GM19468 (cell line): ENCODE results near the gene PSMA8.
"Not testable (repeated sequence)": the region's sequence is repeated elsewhere in the genome, so short reads cannot be mapped to it uniquely, and the experiment has no call there.

Experiments used
- ATAC-seq: cut with Tn5 transposase; IDR thresholded peaks from one replicate; pipeline ENCODE4 v1.9.1; 2021; ENCODE audit warnings: mild to moderate bottlenecking, moderate library complexity, moderate number of reproducible peaks; ENCODE audit not compliant: unreplicated experiment; ENCODE audit errors: extremely low read depth

Gene PSMA8

DNA sequence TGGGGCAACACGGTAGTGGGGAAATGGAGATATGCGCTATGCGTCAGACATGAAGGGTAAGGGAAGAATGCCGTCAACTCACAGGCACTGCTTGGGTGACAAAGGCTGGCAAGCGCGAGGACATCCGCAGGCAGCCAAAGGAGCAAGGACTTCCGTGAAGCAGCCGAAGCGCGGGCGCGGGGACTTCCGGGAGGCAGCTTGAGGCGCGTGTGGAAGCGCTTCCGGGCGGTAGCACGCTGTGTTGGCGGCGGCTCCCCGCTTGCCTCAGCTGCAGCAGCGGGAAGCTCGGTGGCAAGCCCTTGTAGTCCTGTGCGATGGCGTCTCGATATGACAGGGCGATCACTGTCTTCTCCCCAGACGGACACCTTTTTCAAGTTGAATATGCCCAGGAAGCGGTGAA lies at the start of gene PSMA8:
Gene PSMA8 (plus strand): TSS at position 218 of the 400 bp plus-strand sequence. CDS start 97 bp downstream, at position 315.
- ATAC-seq = no peak

DNA sequence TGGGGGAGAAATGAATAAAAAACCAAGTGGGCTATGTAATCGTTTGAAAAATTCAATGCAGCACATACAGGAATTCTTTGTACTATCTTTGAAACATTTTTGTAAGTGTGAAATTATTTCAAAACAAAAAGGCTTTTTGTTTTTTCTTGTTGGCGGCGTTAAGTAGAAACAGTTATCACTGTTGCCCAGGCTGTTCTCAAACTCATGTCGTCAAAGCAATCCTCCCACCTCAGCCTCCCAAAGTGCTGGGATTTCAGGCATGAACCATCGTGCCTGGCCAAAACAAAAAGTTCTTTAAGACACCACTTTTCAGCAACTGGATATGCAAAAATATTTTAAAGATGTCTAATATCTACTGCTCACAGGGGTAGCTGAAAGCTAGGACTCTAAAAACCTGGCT lies 48.6 kb upstream of the PSMA8 start:
- ATAC-seq = no peak

DNA sequence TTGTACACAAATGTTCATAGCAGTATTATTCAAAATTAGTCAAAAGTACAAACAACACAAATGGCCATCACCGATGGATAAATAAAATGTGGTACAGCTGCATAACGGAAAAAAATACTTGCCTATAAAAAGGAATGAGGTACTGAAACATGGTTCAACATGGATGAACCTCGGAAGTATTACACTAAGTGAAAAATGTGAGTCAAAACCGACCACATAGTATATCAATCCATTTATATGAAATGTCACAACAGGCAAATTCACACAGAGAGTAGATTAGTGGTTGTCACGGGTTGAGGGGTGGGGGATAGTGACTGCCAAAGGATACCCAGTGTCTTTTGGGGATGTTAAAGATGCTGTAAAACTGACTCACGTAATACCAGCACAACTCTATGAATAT lies 46.7 kb upstream of the PSMA8 start:
- no peak for ATAC-seq

DNA sequence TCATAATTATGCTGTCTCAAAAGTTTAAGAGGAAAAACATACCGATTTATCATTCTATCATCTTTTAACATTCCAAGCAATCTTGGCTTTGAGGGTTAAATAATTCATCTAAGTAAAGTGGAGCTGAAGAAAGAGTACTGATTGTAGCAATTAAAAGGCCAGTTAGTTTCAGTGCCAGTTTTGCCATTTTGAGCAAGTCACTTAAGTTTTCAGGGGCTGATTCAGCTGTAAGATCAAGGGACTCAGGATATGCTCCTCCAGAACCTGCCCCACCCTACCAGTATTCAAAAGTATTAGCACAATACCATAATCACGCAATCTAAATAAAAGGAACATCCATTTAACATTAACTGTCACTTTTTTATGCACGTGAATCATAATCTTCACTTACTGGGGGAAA lies 45.2 kb upstream of the PSMA8 start:
- no peak for ATAC-seq

DNA sequence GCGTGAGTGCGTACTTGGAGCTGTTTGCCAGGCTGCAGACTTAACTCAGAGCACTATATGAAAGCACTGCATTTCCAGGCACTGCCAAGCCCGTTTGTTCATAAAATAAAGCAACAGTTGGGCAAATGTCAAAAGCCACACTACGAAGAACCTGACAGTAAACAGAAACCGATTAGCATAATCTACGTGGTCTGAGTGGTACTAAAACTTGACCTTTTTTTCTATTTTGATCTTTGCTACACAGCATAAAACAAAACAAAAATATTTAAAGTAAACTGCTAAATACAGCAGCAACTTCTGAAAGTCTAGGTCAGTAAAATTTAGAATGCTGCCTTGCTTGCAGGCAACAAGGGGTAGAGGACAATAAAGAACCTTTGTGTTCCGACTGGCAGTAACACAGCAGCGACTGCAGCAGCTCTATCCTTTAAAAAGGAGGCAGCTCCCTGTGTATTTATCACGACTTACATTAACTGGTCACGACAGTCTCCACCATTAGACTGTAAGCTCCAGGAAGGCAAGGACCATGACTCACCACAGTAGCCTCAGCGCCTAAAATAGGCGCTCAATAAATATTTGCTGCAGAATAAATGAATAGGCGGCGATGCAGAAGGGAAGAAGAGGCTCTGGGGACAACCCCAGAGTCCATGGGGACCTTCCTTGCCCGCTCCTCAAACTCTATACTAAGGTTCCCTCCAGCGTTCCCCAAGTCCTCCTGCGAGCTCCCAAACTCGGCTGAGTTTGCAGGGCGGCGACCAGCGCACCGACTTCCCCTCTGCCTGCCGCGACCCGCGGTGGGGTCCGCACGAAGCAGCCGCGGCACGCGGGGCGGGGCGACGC lies 44.2 kb upstream of the PSMA8 start:
- no peak for ATAC-seq

DNA sequence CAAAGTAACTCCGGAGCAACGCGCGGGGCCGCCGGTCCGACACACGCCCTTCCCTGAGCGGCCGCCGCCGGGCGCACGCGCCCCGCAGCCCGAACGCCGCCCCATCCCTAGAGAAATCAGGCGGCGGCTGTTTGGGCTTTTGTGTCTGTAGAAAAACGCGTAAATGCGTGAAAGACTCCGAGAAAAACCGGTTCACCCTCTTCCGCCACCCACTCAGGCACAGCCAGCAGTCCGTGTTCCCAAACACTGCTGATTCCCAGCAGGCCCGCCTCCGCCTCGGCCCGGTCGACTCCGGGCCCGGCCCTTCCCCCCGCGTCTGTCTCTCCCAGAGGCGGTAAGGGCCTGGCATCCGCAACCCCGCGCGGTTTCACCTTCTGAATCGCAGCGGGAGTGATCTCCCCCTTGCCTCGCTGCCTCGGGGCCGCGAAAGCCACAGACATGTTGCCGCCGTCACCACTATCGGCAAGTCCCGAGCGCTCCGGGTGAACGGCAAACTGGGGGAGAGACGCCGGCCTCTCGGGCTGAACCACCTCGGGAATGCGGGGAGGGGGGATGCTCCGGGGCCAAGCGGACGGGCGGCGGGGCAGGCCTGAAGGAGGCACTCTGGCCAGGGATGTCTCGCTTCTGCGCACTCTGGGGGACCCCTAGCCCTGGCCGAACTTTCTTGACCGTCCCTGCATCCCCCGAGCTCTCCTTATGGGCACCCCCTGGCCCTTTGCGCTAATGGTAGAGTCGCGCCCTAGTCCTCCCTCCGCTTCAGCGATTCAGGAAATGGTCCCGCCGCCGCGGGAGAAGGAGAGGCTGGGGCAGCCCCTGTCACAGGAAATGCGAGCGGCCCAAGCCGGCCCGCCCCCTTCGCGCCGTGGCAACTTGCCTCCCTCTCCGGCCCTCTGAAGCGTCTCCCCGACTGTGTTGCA lies 43.3 kb upstream of the PSMA8 start, which contains the start of gene SS18:
Gene SS18 (minus strand): TSS at position 484 of the 917 bp plus-strand sequence. CDS start 44 bp downstream, at position 440.
- ATAC-seq = peak; percentile 60

DNA sequence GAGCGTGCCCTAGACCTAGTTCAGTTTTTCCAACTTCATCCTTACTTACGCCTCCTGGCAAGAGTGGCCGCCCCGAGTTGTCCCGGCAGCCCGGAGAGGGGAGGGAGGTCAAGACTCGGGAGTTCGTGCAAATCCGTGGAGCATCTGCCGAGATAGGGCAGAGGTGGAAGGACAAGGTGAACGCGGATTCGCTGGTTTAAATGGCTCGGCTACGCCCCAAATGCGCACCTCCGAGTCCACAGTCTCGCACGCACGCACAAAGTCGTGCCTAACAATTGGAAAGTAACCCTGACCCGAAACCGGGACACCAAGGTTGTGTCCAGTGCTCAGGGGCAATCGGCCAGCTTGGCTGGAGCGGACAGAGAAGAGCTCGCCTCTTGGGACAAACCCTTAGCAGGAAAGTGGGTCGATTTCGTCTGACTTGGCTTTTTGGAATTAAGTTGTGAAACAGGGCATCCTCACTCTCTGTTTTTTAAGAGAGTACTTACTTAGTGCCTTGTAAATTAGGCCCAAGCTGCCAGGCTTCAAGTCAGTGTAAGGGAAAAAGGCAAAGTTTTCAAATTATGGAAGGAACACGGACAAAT lies 42.5 kb upstream of the PSMA8 start:
- peak; percentile 37 for ATAC-seq

DNA sequence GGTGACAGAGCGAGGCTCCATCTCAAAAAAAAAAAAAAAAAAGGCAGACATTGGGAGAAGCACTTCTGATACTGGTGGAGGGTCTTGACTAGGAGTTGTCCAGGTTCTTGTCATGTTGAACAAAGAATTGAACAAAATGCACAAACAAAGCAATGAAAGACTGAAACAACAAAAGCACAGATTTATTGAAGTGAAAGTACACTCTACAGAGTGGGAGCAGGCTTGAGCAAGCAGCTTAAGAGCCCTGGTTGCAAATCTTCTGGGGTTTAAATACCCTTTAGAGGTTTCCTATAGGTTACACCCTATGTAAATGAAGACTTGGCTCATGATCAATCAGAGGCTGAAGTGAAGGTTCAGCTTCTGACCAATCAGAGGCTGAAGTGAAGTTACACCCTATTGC lies 36.8 kb upstream of the PSMA8 start:
- ATAC-seq = no peak

DNA sequence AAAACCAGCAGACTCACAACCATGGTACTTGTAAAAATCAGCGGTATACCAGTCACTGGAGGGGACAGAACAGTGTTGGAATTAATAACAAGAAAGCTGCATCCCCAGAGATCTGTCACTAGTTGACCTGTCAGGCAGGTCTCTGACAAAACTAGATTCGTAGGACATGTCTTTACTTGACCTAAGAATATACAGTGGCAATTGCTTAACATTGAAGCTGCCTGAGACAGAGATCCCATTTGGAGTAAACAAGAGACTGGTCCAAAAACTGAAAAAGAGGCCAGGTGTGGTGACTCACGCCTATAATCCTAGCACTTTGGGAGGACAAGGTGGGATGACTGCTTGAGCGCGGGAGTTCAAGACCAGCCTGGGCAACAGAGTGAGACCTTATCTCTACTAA lies 36.1 kb upstream of the PSMA8 start:
- ATAC-seq = no peak

DNA sequence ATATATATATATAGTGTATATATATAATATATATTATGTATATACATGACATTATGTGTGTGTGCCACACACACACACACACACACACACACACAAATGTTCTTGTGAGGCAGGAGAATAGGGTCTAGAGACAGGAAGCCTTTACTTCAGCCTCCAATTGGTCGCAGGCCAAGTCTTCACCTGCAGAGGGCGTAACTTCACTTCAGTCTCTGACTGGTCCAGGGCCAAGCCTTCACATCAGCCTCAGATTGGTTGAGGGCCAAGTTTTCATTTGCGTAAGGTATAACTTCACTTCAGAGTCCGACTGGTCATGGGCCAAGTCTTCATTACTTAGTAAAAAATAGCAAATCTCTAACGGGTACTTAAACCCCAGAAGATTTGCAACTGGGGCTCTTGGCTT lies 30.1 kb upstream of the PSMA8 start:
- ATAC-seq = no peak

DNA sequence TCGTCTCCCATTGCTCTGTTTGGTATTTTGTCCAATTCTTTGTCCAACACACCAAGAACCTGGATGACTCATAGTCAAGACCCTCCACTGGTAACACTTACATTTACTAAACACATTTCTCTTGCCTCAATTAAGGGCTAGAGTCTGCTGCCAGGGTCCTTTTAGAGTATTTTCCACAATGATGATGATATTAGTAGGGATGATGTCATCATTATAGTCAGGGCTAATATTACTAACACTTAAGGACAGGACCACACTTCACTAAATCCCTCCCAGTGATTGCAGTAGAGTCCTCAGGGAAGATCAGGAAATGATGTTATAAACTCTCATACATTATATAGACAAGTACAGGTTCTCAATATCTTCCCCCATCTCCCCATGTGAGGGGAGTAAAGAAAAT lies 29.6 kb upstream of the PSMA8 start:
- ATAC-seq = no peak

DNA sequence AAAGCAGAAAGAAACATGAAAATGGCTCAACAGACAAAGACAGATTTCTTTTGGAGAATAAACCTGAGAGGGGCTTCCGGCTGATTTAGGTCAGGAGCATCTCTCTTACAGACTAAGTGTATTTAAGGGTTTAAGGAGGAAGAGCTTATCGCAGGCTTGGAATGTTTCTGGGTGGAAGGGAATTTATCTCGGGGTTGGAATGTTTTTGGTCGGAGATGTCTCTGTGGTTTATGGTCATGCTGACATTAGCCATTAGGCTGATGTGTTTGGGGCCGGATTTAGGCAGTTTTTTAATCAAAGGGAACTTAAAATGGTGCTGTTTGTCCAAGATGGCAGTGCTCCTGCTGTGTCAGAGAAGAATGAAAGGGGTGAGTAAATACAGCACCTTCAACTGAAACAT lies 14.4 kb upstream of the PSMA8 start:
- no peak for ATAC-seq

DNA sequence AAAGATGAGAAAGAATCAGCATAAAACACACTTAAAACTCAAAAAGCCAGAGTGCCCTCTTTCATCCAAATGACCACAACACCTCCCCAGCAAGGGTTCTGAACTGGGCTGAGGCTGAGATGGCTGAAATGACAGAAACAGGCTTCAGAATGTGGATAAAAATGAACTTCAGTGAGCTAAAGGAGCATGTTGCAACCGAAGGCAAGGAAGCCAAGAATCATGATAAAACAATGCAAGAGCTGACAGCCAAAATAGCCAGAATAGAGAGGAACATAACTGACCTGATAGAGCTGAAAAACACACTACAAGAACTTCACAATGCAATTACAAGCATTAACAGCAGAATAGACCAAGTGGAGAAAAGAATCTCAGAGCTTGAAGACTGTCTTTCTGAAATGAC lies 12.2 kb upstream of the PSMA8 start:
- ATAC-seq = no peak

DNA sequence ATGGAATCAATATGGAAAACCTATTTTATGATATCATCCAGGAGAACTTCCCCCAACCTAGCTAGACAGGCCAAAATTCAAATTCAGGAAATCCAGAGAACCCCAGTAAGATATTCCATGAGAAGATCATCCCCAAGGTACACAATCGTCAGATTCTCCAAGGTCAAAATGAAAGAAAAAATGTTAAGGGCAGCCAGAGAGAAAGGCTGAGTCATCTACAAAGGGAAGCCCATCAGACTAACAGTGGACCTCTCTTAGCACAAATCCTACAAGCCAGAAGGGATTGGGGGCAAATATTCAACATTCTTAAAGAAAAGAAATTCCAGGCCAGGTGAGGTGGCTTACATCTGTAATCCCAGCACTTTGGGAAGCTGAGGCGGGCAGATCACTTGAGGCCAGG lies 11.7 kb upstream of the PSMA8 start:
- not testable (repeated sequence) for ATAC-seq

DNA sequence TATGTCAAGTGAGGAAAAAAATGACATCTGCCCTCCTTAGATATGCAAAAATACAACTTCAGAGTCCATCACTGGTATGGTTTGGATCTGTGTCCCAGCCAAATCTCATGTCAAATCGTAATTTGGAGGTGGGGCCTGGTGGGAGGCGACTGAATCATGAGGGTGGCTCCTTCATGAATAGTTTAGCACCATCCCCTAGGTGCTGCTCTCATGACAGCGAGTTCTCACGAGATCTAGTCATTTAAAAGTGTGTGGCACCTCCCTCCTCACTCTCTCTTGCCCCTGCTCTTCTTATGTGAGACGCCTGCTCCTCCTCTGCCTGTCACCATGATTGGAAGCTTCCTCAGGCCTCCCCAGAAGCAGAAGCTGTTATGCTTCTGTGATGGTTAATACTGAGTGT lies 5.9 kb upstream of the PSMA8 start:
- no peak for ATAC-seq

DNA sequence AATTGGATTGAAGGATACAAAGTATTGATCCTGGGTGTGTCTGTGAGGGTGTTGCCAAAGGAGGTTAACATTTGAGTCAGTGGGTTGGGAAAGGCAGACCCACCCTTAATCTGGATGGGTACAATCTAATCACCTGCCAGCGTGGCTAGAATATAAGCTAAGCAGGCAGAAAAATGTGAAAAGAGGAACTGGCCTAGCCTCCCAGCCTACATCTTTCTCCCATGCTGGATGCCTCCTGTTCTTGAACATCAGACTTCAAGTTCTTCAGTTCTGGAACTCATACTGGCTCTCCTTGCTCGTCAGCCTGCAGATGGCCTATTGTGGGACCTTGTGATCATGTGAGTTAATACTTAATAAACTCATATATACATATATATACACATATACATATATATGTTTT lies 5.5 kb upstream of the PSMA8 start:
- ATAC-seq = not testable (repeated sequence)

DNA sequence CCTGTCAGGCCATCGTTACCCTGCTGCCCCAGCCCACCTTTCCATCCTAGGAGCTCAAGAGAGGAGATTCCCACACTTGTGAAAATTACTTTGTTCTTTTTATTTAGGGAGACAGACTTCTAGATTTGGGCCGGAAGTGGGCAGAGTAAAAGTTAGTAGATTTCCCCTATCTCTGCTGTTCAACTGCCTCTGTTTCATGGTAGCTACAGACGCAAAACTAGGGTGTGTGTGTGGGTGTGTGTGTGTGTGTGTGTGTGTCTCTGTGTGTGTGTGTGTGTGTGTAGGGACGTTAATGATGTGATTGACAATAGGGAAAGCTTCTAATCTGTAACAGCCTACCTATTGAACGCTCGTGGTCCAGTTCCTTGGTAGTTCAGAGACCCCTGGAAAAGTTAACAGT lies 438 bp downstream of the PSMA8 start:
- ATAC-seq = no peak

DNA sequence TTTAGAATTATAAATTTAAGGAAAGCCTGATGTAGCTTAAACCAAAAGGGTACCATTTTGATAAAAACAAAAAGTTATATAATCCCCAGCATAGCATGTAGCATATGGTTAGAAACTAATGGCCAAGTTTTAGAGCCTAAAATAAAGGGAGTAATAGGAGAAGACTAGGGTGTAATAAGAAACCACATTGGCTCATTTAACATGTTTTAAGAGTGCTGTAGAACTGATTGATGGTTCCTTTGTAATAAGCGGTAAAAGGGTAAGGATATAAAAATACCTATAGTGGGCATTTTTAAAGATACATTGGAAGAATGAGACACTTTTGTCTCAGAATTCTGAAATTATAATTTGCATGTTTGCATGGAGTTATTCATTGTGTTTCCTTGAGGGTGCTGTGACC lies 1.9 kb downstream of the PSMA8 start:
- ATAC-seq = no peak

DNA sequence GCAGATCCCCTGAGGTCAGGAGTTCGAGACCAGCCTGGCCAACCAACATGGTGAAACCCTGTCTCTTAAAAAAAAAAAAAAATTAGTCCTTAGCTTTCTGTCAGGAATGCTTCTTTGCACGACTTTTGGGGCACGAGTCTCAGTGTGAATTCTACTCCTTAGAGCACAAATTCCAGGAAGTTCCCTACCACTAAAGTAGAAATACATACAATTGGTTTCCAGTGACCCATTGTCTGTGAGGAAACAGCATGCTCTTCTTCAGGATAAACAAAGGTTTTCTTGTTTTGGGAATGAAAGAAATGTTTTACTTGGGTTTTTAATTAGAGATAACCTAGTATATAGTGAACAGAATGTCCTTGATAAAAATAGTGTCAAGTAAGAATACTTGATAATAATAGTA lies 23.7 kb downstream of the PSMA8 start:
- ATAC-seq = no peak

DNA sequence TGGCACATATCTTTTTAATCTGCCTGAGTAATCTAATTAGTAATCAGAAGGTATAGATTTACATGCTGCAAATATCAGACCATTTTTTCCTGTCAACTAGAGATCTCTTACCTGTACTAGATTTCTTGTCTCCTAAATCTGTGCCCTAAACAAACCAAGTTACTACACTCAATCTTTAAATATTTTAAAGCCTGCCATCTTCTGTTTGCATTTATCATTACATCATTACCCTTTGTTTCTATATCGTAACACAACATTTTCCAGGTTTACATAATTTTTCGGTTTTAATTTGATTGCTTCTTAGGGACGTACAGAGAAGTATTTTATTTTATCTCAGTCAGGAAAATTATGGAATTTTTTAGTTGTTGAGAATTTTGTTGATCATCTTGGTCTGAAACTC lies 25.7 kb downstream of the PSMA8 start:
- no peak for ATAC-seq

DNA sequence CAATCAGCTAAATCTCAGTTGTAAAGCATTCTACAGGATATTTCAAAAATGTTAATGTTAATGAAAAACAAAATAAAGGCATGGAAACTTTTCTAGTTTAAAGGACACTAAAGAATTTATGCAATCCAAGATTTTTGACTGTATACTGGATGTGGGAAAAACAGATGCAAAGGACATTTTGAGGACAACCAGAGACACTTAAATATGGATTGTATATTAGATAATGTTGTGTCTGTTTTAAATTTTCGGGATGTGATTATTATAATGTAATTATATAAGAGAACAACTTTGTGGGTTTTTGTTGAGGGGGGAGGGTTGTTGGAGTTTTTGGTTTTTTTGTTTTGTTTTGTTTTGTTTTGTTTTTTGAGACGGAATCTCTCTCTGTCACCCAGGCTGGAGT lies 30.9 kb downstream of the PSMA8 start:
- no peak for ATAC-seq
